Chondrocyte (in vitro differentiated cells): ENCODE measurements around the gene DOCK2. TPM values are rescaled to one million over a fixed set of nuclear protein-coding genes. Genes with fewer than 3 reads are reported as not detected.

Source experiments
- DNase-seq: peaks from one replicate; pipeline ENCODE4 v3.0.0; 2021; ENCODE audit warnings: mixed read lengths, low spot score
- H3K27ac Mint-ChIP-seq: one replicate; pipeline ENCODE4 v1.8.0; 2021; ENCODE audit warnings: mild to moderate bottlenecking, moderate library complexity, mixed read lengths; ENCODE audit not compliant: unreplicated experiment
- H3K27me3 Mint-ChIP-seq: 2 replicates; pipeline ENCODE4 v1.8.0; 2021; ENCODE audit warnings: low read depth, mixed read lengths
- H3K36me3 Mint-ChIP-seq: 2 replicates; pipeline ENCODE4 v1.8.0; 2021; ENCODE audit warnings: low read depth, mixed read lengths
- H3K4me1 Mint-ChIP-seq: 2 replicates; pipeline ENCODE4 v1.8.0; 2021; ENCODE audit warnings: low read depth, mild to moderate bottlenecking, mixed read lengths
- H3K4me3 Mint-ChIP-seq: one replicate; pipeline ENCODE4 v1.8.0; 2021; ENCODE audit warnings: mild to moderate bottlenecking, moderate library complexity, mixed read lengths; ENCODE audit not compliant: unreplicated experiment
- H3K9me3 Mint-ChIP-seq: 2 replicates; pipeline ENCODE4 v1.8.0; 2021; ENCODE audit warnings: low read depth, mixed read lengths
- CTCF ChIP-seq: fragments of 200-600 bp; sonication (generic); IDR thresholded peaks from 2 replicates; pipeline ENCODE4 v1.5.0; 2021; ENCODE audit warnings: antibody characterized with exemption, mild to moderate bottlenecking, moderate library complexity
- total RNA-seq: library from RNA; stranded (reverse); gene quantifications from 3 replicates; pipeline ENCODE4 v1.2.1, GENCODE V29; 2021

The DOCK2 gene
- total RNA-seq, 1 donor from 2014 or later, result 3.1 TPM

- no peak overlapping the region for H3K4me3 Mint-ChIP-seq
- no peaks in the 10 kb centered on the region for H3K36me3 Mint-ChIP-seq
- H3K9me3 Mint-ChIP-seq, result no peaks in the 10 kb centered on the region
- no peak overlapping the region for H3K27ac Mint-ChIP-seq
- peaks cover 9% of the 10 kb centered on the region for H3K4me1 Mint-ChIP-seq
- no peaks in the 10 kb centered on the region for H3K27me3 Mint-ChIP-seq
- no peak for DNase-seq
- no peak for TF ChIP-seq CTCF
Observed at GRCh38 chr5:169921949-169922348, 284.9 kb downstream of the DOCK2 start.

GRCh38 chr5:169922474-169922873 lies 285.4 kb downstream of the DOCK2 start:
- DNase-seq, result no peak
- no peaks in the 10 kb centered on the region for H3K36me3 Mint-ChIP-seq
- no peak overlapping the region for H3K27ac Mint-ChIP-seq
- no peaks in the 10 kb centered on the region for H3K9me3 Mint-ChIP-seq
- peaks cover 9% of the 10 kb centered on the region for H3K4me1 Mint-ChIP-seq
- H3K4me3 Mint-ChIP-seq, result no peak overlapping the region
- TF ChIP-seq CTCF, result no peak
- H3K27me3 Mint-ChIP-seq, result no peaks in the 10 kb centered on the region

- H3K27ac Mint-ChIP-seq, result no peak overlapping the region
- TF ChIP-seq CTCF, result no peak
- no peaks in the 10 kb centered on the region for H3K27me3 Mint-ChIP-seq
- H3K4me1 Mint-ChIP-seq, result peaks cover 9% of the 10 kb centered on the region
- H3K4me3 Mint-ChIP-seq, result no peak overlapping the region
- DNase-seq, result no peak
- no peaks in the 10 kb centered on the region for H3K36me3 Mint-ChIP-seq
- H3K9me3 Mint-ChIP-seq, result no peaks in the 10 kb centered on the region
Observed at GRCh38 chr5:169923988-169924387, 286.9 kb downstream of the DOCK2 start.

GRCh38 chr5:169933127-169933526 lies 296.1 kb downstream of the DOCK2 start:
- Mint-ChIP-seq H3K9me3 (no peaks in the 10 kb centered on the region), H3K4me1 (no peaks in the 10 kb centered on the region), H3K36me3 (no peaks in the 10 kb centered on the region), H3K27me3 (no peaks in the 10 kb centered on the region), H3K27ac (no peak overlapping the region), H3K4me3 (no peak overlapping the region)
- no peak for TF ChIP-seq CTCF
- DNase-seq, result no peak

GRCh38 chr5:169933616-169934015 lies 296.5 kb downstream of the DOCK2 start:
- no peak for TF ChIP-seq CTCF
- no peak overlapping the region for H3K27ac Mint-ChIP-seq
- no peaks in the 10 kb centered on the region for H3K36me3 Mint-ChIP-seq
- no peaks in the 10 kb centered on the region for H3K4me1 Mint-ChIP-seq
- no peaks in the 10 kb centered on the region for H3K9me3 Mint-ChIP-seq
- no peak overlapping the region for H3K4me3 Mint-ChIP-seq
- no peak for DNase-seq
- no peaks in the 10 kb centered on the region for H3K27me3 Mint-ChIP-seq
